ENCODE measurements around the gene SLC35F3. TPM values are rescaled to one million over a fixed set of nuclear protein-coding genes. Genes with fewer than 3 reads are reported as not detected.

Gene SLC35F3
- total and polyA plus RNA-seq, 9 of the 15 experiments (the other 6 are each of a cell fraction or from before 2014, with no cell fraction given), result 0.04 to 0.07 (median 0.04) TPM; not detected in 6

DNA sequence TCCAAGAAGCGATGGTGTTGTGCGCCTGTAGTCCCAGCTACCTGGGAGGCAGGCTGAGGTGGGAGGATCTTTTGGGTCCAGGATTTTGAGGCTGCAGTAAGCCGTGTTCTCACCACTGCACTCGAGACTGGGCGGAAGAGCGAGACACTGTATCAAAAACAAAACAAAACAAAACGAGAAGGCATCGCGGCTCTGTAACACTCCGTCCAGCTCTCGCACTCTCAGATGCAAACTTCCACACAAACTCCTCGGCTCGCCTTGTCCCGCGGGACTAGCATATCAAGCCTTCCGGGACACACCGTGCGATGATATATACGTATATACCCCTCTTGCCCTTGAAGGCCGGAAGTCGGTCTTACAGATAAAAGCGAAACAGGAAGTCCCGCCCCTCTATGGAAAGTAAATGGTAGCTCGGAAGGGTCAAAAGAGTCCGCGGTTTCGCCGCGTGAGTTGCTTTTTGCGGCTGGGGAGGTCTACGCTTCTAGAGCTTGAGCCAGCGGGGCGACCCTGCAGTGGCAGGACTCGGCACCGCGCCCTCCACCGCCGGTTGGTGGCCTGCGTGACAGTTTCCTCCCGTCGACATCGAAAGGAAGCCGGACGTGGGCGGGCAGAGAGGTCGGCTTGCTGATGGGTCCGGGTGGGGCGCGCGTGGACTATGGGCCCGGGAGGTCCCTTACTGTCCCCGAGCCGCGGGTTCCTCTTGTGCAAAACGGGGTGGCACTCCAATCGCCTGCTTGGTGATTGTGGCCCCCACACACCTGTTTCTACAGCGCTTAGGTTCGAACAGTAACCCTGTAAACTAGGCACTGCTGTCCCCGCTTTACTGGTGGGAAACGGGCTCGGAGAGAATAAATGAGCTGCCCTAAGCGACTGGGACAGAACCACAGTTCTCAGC is 468.8 kb downstream of the SLC35F3 start, which contains the start of gene COA6 (continued):
- peak; percentile 28 to 54; a peak in 2 of 4 replicates for TF ChIP-seq SRF (CRISPR knock-in tag; IDR thresholded peaks at IDR 0.05)
- no peak for TF ChIP-seq STAT6 (CRISPR knock-in tag; IDR thresholded peaks at IDR 0.05)
- TF ChIP-seq POLR3A (IDR thresholded peaks at IDR 0.05; ENCODE audit: borderline replicate concordance, extremely low read depth, insufficient read depth, insufficient read length), result no peak
- no peak; a peak in 1 of 4 replicates for TF ChIP-seq ETV6 (IDR thresholded peaks at IDR 0.05; ENCODE audit: borderline replicate concordance in 1 of 2, low read depth in 2 of 2, low read length in 1 of 2)
- no peak for TF ChIP-seq ETV6 (CRISPR knock-in tag; IDR thresholded peaks at IDR 0.05; ENCODE audit: borderline replicate concordance)
- peak; percentile 92 for TF ChIP-seq NR1H2 (CRISPR knock-in tag; IDR thresholded peaks at IDR 0.05)
- no peak for TF ChIP-seq MAFF (IDR thresholded peaks at IDR 0.05; ENCODE audit: low read length)
- TF ChIP-seq ZNF133 (CRISPR knock-in tag; IDR thresholded peaks at IDR 0.05), result no peak
- TF ChIP-seq DACH1 (IDR thresholded peaks at IDR 0.05; ENCODE audit: partially characterized antibody), result no peak
- no peak; a peak in 1 of 6 replicates for TF ChIP-seq CTCF (IDR thresholded peaks at IDR 0.05 in 2 of 3, conservative IDR thresholded peaks at IDR 0.05 in 1 of 3; ENCODE audit: insufficient read depth in 2 of 3, low read depth in 1 of 3, low read length in 3 of 3)
- peak; percentile 88 for TF ChIP-seq NFRKB (IDR thresholded peaks at IDR 0.05; ENCODE audit: low read depth)
- TF ChIP-seq, protein P1, sequence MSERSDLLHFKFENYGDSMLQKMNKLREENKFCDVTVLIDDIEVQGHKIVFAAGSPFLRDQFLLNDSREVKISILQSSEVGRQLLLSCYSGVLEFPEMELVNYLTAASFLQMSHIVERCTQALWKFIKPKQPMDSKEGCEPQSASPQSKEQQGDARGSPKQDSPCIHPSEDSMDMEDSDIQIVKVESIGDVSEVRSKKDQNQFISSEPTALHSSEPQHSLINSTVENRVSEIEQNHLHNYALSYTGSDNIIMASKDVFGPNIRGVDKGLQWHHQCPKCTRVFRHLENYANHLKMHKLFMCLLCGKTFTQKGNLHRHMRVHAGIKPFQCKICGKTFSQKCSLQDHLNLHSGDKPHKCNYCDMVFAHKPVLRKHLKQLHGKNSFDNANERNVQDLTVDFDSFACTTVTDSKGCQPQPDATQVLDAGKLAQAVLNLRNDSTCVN (CRISPR knock-in tag; IDR thresholded peaks at IDR 0.05), result peak; percentile 89
- TF ChIP-seq PTBP1 (IDR thresholded peaks at IDR 0.05; ENCODE audit: low read depth, low read length), result no peak
- TF ChIP-seq CREBBP (IDR thresholded peaks at IDR 0.05; ENCODE audit: low read depth, low read length), result no peak
- peak; percentile 65 for TF ChIP-seq SMARCA4 (IDR thresholded peaks at IDR 0.05)
- TF ChIP-seq, protein P2, sequence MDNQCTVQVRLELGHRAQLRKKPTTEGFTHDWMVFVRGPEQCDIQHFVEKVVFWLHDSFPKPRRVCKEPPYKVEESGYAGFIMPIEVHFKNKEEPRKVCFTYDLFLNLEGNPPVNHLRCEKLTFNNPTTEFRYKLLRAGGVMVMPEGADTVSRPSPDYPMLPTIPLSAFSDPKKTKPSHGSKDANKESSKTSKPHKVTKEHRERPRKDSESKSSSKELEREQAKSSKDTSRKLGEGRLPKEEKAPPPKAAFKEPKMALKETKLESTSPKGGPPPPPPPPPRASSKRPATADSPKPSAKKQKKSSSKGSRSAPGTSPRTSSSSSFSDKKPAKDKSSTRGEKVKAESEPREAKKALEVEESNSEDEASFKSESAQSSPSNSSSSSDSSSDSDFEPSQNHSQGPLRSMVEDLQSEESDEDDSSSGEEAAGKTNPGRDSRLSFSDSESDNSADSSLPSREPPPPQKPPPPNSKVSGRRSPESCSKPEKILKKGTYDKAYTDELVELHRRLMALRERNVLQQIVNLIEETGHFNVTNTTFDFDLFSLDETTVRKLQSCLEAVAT (IDR thresholded peaks at IDR 0.05), result peak; percentile 96
- peak in 1 of 2 experiments; percentile 45; a peak in 1 of 4 replicates for TF ChIP-seq KDM1A (IDR thresholded peaks at IDR 0.05)

All from K562 (cell line).